Peyer's patch (tissue), 4 donors: ENCODE measurements around the gene ITGA3. TPM values are rescaled to one million over a fixed set of nuclear protein-coding genes. Genes with fewer than 3 reads are reported as not detected.

ENCODE experiments used
- DNase-seq, 3 donors: peaks; one replicate each; pipeline ENCODE4 v3.0.0-alpha.2; 2017 to 2019
- H3K27ac ChIP-seq, 4 donors: fragments of 200-600 bp; sonication (generic); one replicate each; pipeline ENCODE4 v1.5.1; 2016 to 2019
- H3K27me3 ChIP-seq, 2 donors: fragments of 200-600 bp; sonication (generic); one replicate each; pipeline ENCODE4 v1.5.1; 2019
- H3K36me3 ChIP-seq, 3 donors: fragments of 200-600 bp; sonication (generic); one replicate each; pipeline ENCODE4 v1.5.1; 2016 to 2019
- H3K4me1 ChIP-seq, 4 donors: fragments of 200-600 bp; sonication (generic); one replicate each; pipeline ENCODE4 v1.5.1; 2016 to 2019
- H3K4me3 ChIP-seq, 4 donors: fragments of 200-600 bp; sonication (generic); 1 replicate in 3 of 4; 2 replicates in 1 of 4; pipeline ENCODE4 v1.5.1; 2016 to 2019; ENCODE audit warnings: mild to moderate bottlenecking in 1 of 4
- H3K9me3 ChIP-seq, 4 donors: fragments of 200-600 bp; sonication (generic); one replicate each; pipeline ENCODE4 v1.5.1; 2016 to 2019; ENCODE audit warnings: mild to moderate bottlenecking in 1 of 4
- CTCF ChIP-seq, 6 experiments: fragments of 450-650 bp in 4 of 6; fragments of 200-600 bp in 2 of 6; sonication (generic) in 1 of 6; IDR thresholded peaks; one replicate each; pipeline ENCODE4 v1.5.1; 2017 to 2019; ENCODE audit warnings: antibody characterized with exemption in 6 of 6, mild to moderate bottlenecking in 3 of 6, moderate library complexity in 1 of 6
- POLR2A ChIP-seq, 2 donors: fragments of 450-650 bp; IDR thresholded peaks; one replicate each; pipeline ENCODE4 v1.5.1; 2017; ENCODE audit warnings: antibody characterized with exemption in 2 of 2, mild to moderate bottlenecking in 2 of 2, moderate library complexity in 2 of 2
- total RNA-seq, 4 donors: library from RNA; depleted of rRNA; stranded (reverse); fragments of >200 nt; gene quantifications; one replicate each; pipeline ENCODE4 v1.1.0, GENCODE V29; 2016

The ITGA3 gene
- total RNA-seq, 4 donors from 2014 or later = 71.0 to 285 (median 247) TPM

GRCh38 chr17:50028736-50029120, 27.2 kb upstream of the ITGA3 start:
- H3K27me3 ChIP-seq = no peaks in the 10 kb centered on the region
- no peak overlapping the region for H3K27ac ChIP-seq
- no peaks in the 10 kb centered on the region for H3K9me3 ChIP-seq
- TF ChIP-seq CTCF (IDR thresholded peaks at IDR 0.05) (no peak), POLR2A (IDR thresholded peaks at IDR 0.05) (no peak)
- H3K36me3 ChIP-seq = no peaks in the 10 kb centered on the region
- DNase-seq = no peak
- H3K4me1 ChIP-seq = peaks cover 0 to 5% (median 2%) of the 10 kb centered on the region in 4 donors
- H3K4me3 ChIP-seq = no peak overlapping the region

- H3K9me3 ChIP-seq = no peaks in the 10 kb centered on the region
- H3K27ac ChIP-seq = no peak overlapping the region
- H3K36me3 ChIP-seq = no peaks in the 10 kb centered on the region
- DNase-seq = peak in 1 of 3 donors; percentile 18
- TF ChIP-seq CTCF (IDR thresholded peaks at IDR 0.05) (no peak), POLR2A (IDR thresholded peaks at IDR 0.05) (no peak)
- H3K27me3 ChIP-seq = no peaks in the 10 kb centered on the region
- H3K4me3 ChIP-seq = no peak overlapping the region
- H3K4me1 ChIP-seq = peaks cover 0 to 5% (median 2%) of the 10 kb centered on the region in 4 donors
Observed at GRCh38 chr17:50029185-50029584, 26.7 kb upstream of the ITGA3 start.

- no peak overlapping the region for H3K27ac ChIP-seq
- no peaks in the 10 kb centered on the region for H3K9me3 ChIP-seq
- no peak overlapping the region for H3K4me3 ChIP-seq
- H3K27me3 ChIP-seq = no peaks in the 10 kb centered on the region
- H3K4me1 ChIP-seq = peaks cover 0 to 29% (median 1%) of the 10 kb centered on the region in 4 donors
- no peaks in the 10 kb centered on the region for H3K36me3 ChIP-seq
- DNase-seq = peak in 1 of 3 donors; percentile 13
- no peak for TF ChIP-seq CTCF (IDR thresholded peaks at IDR 0.05)
- TF ChIP-seq POLR2A (IDR thresholded peaks at IDR 0.05) = no peak
Observed at GRCh38 chr17:50033316-50033715, 22.6 kb upstream of the ITGA3 start.

GRCh38 chr17:50034498-50035364, 21.2 kb upstream of the ITGA3 start:
- Histone ChIP-seq H3K4me1 (peaks cover 0 to 29% (median 1%) of the 10 kb centered on the region in 4 donors), H3K9me3 (no peaks in the 10 kb centered on the region), H3K27me3 (no peaks in the 10 kb centered on the region), H3K36me3 (no peaks in the 10 kb centered on the region), H3K4me3 (no peak overlapping the region), H3K27ac (no peak overlapping the region)
- no peak for TF ChIP-seq POLR2A (IDR thresholded peaks at IDR 0.05)
- TF ChIP-seq CTCF (IDR thresholded peaks at IDR 0.05) = no peak
- peak in 1 of 3 donors; percentile 22 for DNase-seq

- TF ChIP-seq CTCF (IDR thresholded peaks at IDR 0.05) (no peak), POLR2A (IDR thresholded peaks at IDR 0.05) (no peak)
- H3K36me3 ChIP-seq = no peaks in the 10 kb centered on the region
- H3K4me3 ChIP-seq = no peak overlapping the region
- DNase-seq = peak in 1 of 3 donors; percentile 35
- H3K9me3 ChIP-seq = no peaks in the 10 kb centered on the region
- H3K27ac ChIP-seq = no peak overlapping the region
- H3K4me1 ChIP-seq = peaks cover 0 to 29% (median 1%) of the 10 kb centered on the region in 4 donors
- H3K27me3 ChIP-seq = no peaks in the 10 kb centered on the region
Observed at GRCh38 chr17:50035421-50035879, 20.5 kb upstream of the ITGA3 start.
